Measurements from ENCODE around the gene B4GALT2. TPM values are rescaled to one million over a fixed set of nuclear protein-coding genes. Genes with fewer than 3 reads are reported as not detected.

Gene B4GALT2
- total and polyA plus RNA-seq, 9 of the 15 experiments (the other 6 are each of a cell fraction or from before 2014, with no cell fraction given), result 1.3 to 86.8 (median 43.8) TPM

- H3K9me3 ChIP-seq (replicated peaks; ENCODE audit: control insufficient read depth, insufficient read depth, low read depth, low read length), result no peaks in the 10 kb centered on the region
- in situ Hi-C loops (cut with MboI), result loop anchor here (5.0 to 10.0 kb wide), 2 partner anchors 411 to 704 kb away; no protein-coding TSS in a partner anchor
- FAIRE-seq, result no peak
- H3K27ac ChIP-seq (ENCODE audit: extremely low read depth, low read depth, low read length), result no peak overlapping the region
- peaks cover 9% of the 10 kb centered on the region for H3K9me1 ChIP-seq (ENCODE audit: control insufficient read depth, insufficient read depth, low read length)
- TF ChIP-seq MYBL2 (IDR thresholded peaks at IDR 0.05; ENCODE audit: low read depth), result no peak
- no peak for TF ChIP-seq MYBL2 (CRISPR knock-in tag; IDR thresholded peaks at IDR 0.05; ENCODE audit: borderline replicate concordance)
- TF ChIP-seq TAF1 (IDR thresholded peaks at IDR 0.05; ENCODE audit: control insufficient read depth, extremely low read depth, insufficient read depth, low read length, severe bottlenecking), result no peak
- no peak for TF ChIP-seq ZNF780A (CRISPR knock-in tag; IDR thresholded peaks at IDR 0.05)
- no peak for TF ChIP-seq FOXP1 (CRISPR knock-in tag; IDR thresholded peaks at IDR 0.05)
- TF ChIP-seq NFIC (IDR thresholded peaks at IDR 0.05), result no peak
- TF ChIP-seq KLF13 (tag; IDR thresholded peaks at IDR 0.05; ENCODE audit: borderline replicate concordance, low read depth), result no peak
- TF ChIP-seq GABPB1 (CRISPR knock-in tag; IDR thresholded peaks at IDR 0.05), result no peak
- TF ChIP-seq MEF2A (IDR thresholded peaks at IDR 0.05; ENCODE audit: control insufficient read depth, low read depth, low read length), result no peak
- TF ChIP-seq BRF1 (IDR thresholded peaks at IDR 0.05; ENCODE audit: borderline replicate concordance, extremely low read depth, insufficient read length), result no peak
- TF ChIP-seq ZFX (CRISPR knock-in tag; IDR thresholded peaks at IDR 0.05), result no peak
- no peak overlapping the region for H3K4me2 ChIP-seq (ENCODE audit: insufficient read depth, low read length)
- H3K27me3 ChIP-seq (ENCODE audit: control insufficient read depth in 2 of 2, insufficient read depth in 2 of 2, low read length in 2 of 2), result no peaks in the 10 kb centered on the region
- peaks cover 4% of the 10 kb centered on the region; the same call in 2 of the 3 replicates for H3K36me3 ChIP-seq (ENCODE audit: control insufficient read depth, insufficient read depth, low read length)
- CTCF ChIA-PET (ENCODE audit: low intra/inter-chr PET ratio), result no interaction called here
- ATAC-seq, result no peak
- H3K4me1 ChIP-seq (replicated peaks in 1 of 2; ENCODE audit: control insufficient read depth in 2 of 2, insufficient read depth in 2 of 2, low read length in 2 of 2), result peaks cover 12 to 22% of the 10 kb centered on the region in 2 experiments; a peak in 4 of 5 replicates
- 0 out of 2 replicates have a peak, but pooled peaks cover 3% of the 10 kb centered on the region for H4K20me1 ChIP-seq (replicated peaks; ENCODE audit: control insufficient read depth, insufficient read depth, low read length)
- WGBS (ENCODE audit: insufficient coverage, low coverage, missing lambda C conversion rate), result 64% methylated on average over 10 of the region's 10 CpGs
- intact Hi-C loops (cut with micrococcal nuclease), result no loop called here
- peak overlapping the region in 1 of 2 experiments; percentile 61; a peak in 1 of 4 replicates for H3K9ac ChIP-seq (ENCODE audit: insufficient read depth in 1 of 2, low read depth in 2 of 2, low read length in 2 of 2)
- POLR2A ChIA-PET, result interaction anchor here (0.8 kb wide), 1 partner anchor 175 kb away, joined by 4 read pairs; no protein-coding TSS in a partner anchor
- no peak overlapping the region for H2AFZ ChIP-seq (ENCODE audit: low read depth, low read length)
- no TSS peak for BruUV-seq (replicated peaks)
- H3K4me3 ChIP-seq, result no peak overlapping the region
- DNase-seq (ENCODE audit: extremely low read depth in 1 of 4, low spot score in 3 of 4), result no peak
- no peaks in the 10 kb centered on the region for H3K79me2 ChIP-seq (ENCODE audit: control insufficient read depth, insufficient read depth, low read length)
Measured at GRCh38 chr1:43938383-43938782, 40.6 kb upstream of the B4GALT2 start.

All from K562 (cell line).